Measurements from ENCODE around the gene RNF144A.

Gene RNF144A

GRCh38 chr2:6959751-6960150, 42.5 kb downstream of the RNF144A start:
- Histone ChIP-seq H3K27ac (no peak overlapping the region), H3K36me3 (replicated peaks) (no peaks in the 10 kb centered on the region), H3K4me3 (ENCODE audit: low read depth, low read length) (no peak overlapping the region), H3K27me3 (replicated peaks) (no peaks in the 10 kb centered on the region)
- no peak for DNase-seq
- in situ Hi-C loops (cut with HindIII; ENCODE audit: low pct_ligation_motif_present, low sequenced_read_pairs) = no loop called here
- TF ChIP-seq CTCF (IDR thresholded peaks at IDR 0.05; ENCODE audit: low read depth, low read length, missing control alignments) = no peak

GRCh38 chr2:6960659-6961058, 43.4 kb downstream of the RNF144A start:
- Histone ChIP-seq H3K4me3 (ENCODE audit: low read depth, low read length) (no peak overlapping the region), H3K36me3 (replicated peaks) (no peaks in the 10 kb centered on the region), H3K27me3 (replicated peaks) (no peaks in the 10 kb centered on the region), H3K27ac (no peak overlapping the region)
- DNase-seq = no peak
- no peak for TF ChIP-seq CTCF (IDR thresholded peaks at IDR 0.05; ENCODE audit: low read depth, low read length, missing control alignments)
- in situ Hi-C loops (cut with HindIII; ENCODE audit: low pct_ligation_motif_present, low sequenced_read_pairs) = no loop called here

GRCh38 chr2:6963727-6964126, 46.5 kb downstream of the RNF144A start:
- no peak for TF ChIP-seq CTCF (IDR thresholded peaks at IDR 0.05; ENCODE audit: low read depth, low read length, missing control alignments)
- no peaks in the 10 kb centered on the region for H3K36me3 ChIP-seq (replicated peaks)
- no peak overlapping the region for H3K27ac ChIP-seq
- H3K27me3 ChIP-seq (replicated peaks) = no peaks in the 10 kb centered on the region
- no peak for DNase-seq
- H3K4me3 ChIP-seq (ENCODE audit: low read depth, low read length) = no peak overlapping the region
- in situ Hi-C loops (cut with HindIII; ENCODE audit: low pct_ligation_motif_present, low sequenced_read_pairs) = no loop called here

GRCh38 chr2:6965071-6965795, 48.0 kb downstream of the RNF144A start:
- H3K36me3 ChIP-seq (replicated peaks) = no peaks in the 10 kb centered on the region
- H3K27me3 ChIP-seq (replicated peaks) = no peaks in the 10 kb centered on the region
- H3K27ac ChIP-seq = no peak overlapping the region
- in situ Hi-C loops (cut with HindIII; ENCODE audit: low pct_ligation_motif_present, low sequenced_read_pairs) = no loop called here
- no peak overlapping the region for H3K4me3 ChIP-seq (ENCODE audit: low read depth, low read length)
- DNase-seq = no peak
- no peak for TF ChIP-seq CTCF (IDR thresholded peaks at IDR 0.05; ENCODE audit: low read depth, low read length, missing control alignments)

- Histone ChIP-seq H3K27ac (no peak overlapping the region), H3K36me3 (replicated peaks) (no peaks in the 10 kb centered on the region), H3K4me3 (ENCODE audit: low read depth, low read length) (no peak overlapping the region), H3K27me3 (replicated peaks) (no peaks in the 10 kb centered on the region)
- TF ChIP-seq CTCF (IDR thresholded peaks at IDR 0.05; ENCODE audit: low read depth, low read length, missing control alignments) = no peak
- in situ Hi-C loops (cut with HindIII; ENCODE audit: low pct_ligation_motif_present, low sequenced_read_pairs) = no loop called here
- DNase-seq = no peak
Measured at GRCh38 chr2:6966446-6966940, 49.3 kb downstream of the RNF144A start.

- Histone ChIP-seq H3K36me3 (replicated peaks) (no peaks in the 10 kb centered on the region), H3K27ac (no peak overlapping the region), H3K27me3 (replicated peaks) (no peaks in the 10 kb centered on the region), H3K4me3 (ENCODE audit: low read depth, low read length) (no peak overlapping the region)
- in situ Hi-C loops (cut with HindIII; ENCODE audit: low pct_ligation_motif_present, low sequenced_read_pairs) = no loop called here
- DNase-seq = no peak
- no peak for TF ChIP-seq CTCF (IDR thresholded peaks at IDR 0.05; ENCODE audit: low read depth, low read length, missing control alignments)
Measured at GRCh38 chr2:6967301-6967700, 50.1 kb downstream of the RNF144A start.
